SK-N-MC (cell line): ENCODE results near the gene CDH23.

ENCODE experiments used
- DNase-seq: peaks from one replicate; pipeline ENCODE4 v3.0.0-alpha.2; 2011; ENCODE audit warnings: low read depth, low spot score
- H3K27ac ChIP-seq: fragments of 200-600 bp; sonication (generic); 2 replicates; pipeline ENCODE4 v1.5.1; 2016; ENCODE audit warnings: mixed run types
- H3K36me3 ChIP-seq: fragments of 200-600 bp; sonication (generic); 2 replicates; pipeline ENCODE4 v1.6.1; 2017; ENCODE audit warnings: antibody characterized with exemption, low read length, mixed read lengths; ENCODE audit not compliant: insufficient read depth
- H3K4me3 ChIP-seq: fragments of 200-600 bp; sonication (generic); 2 replicates; pipeline ENCODE4 v1.5.1; 2016
- H3K9ac ChIP-seq: fragments of 200-600 bp; sonication (generic); 2 replicates; pipeline ENCODE4 v1.8.0; 2017; ENCODE audit warnings: mixed run types, mixed read lengths; ENCODE audit not compliant: insufficient read length
- H3K9me3 ChIP-seq: fragments of 200-600 bp; sonication (generic); 2 replicates; pipeline ENCODE4 v1.6.1; 2017; ENCODE audit warnings: low read depth, mild to moderate bottlenecking, antibody characterized with exemption, low read length, moderate library complexity, mixed read lengths
- EZH2 ChIP-seq: fragments of 200-600 bp; sonication (generic); IDR thresholded peaks from one replicate; pipeline ENCODE4 v1.6.1; 2017; ENCODE audit warnings: antibody characterized with exemption
- FOXP2 ChIP-seq: optimal IDR thresholded peaks from 2 replicates; pipeline ENCODE3; 2011; ENCODE audit warnings: mild to moderate bottlenecking, moderate library complexity; ENCODE audit not compliant: insufficient read depth; ENCODE audit errors: extremely low read length, control extremely low read depth
- POLR2AphosphoS5 ChIP-seq: IDR thresholded peaks from 2 replicates; pipeline ENCODE4 v1.6.1; 2012; ENCODE audit warnings: mild to moderate bottlenecking, low read depth, low read length, borderline replicate concordance

The CDH23 gene

DNA sequence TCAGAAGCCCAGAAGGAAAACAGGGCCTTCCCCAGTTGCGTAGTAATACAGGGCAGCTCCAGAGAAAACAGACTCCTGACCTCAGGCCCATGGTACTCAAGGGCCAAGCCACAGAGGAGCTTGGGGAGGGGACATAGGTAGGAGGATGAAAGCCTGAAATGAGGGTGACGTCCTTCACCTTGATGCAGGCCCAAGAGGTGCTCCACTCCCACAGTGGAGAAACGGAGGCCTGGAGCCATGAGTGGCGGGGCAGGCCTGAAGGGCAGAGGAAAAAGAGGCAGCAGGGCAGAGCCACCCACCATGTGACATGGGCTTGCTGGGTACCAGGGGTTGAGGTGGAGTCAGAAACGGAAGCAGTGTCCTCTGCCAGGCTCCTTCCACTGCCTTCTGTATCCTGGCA is 239.9 kb downstream of the CDH23 start:
- no peak for TF ChIP-seq EZH2
- TF ChIP-seq POLR2AphosphoS5: no peak
- TF ChIP-seq FOXP2: no peak
- Histone ChIP-seq H3K27ac (no peak overlapping the region), H3K36me3 (no peaks in the 10 kb centered on the region), H3K9me3 (no peaks in the 10 kb centered on the region), H3K9ac (no peak overlapping the region), H3K4me3 (no peak overlapping the region)
- DNase-seq: no peak

DNA sequence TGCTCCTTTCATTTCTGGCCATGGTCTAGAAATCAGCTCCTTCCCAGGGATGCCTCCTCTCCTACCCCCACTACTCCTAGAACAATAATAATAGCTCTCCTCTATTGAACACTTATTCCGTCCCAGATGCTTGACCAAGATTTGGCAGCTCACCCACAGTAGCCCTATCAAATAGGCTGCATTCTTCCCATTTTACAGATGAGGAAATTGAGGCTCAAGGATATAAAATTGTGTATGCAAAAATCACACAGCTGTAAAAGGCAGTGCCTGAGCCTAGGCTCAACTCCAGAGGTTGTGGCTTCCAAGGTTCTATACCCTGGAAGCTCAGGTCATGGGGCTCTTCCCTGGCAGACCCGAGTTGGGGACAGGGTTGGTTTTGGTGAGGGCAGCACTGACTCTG is 240.6 kb downstream of the CDH23 start:
- H3K9ac ChIP-seq: no peak overlapping the region
- no peaks in the 10 kb centered on the region for H3K36me3 ChIP-seq
- TF ChIP-seq POLR2AphosphoS5 (no peak), FOXP2 (no peak)
- no peak overlapping the region for H3K4me3 ChIP-seq
- DNase-seq: no peak
- H3K27ac ChIP-seq: no peak overlapping the region
- no peaks in the 10 kb centered on the region for H3K9me3 ChIP-seq

DNA sequence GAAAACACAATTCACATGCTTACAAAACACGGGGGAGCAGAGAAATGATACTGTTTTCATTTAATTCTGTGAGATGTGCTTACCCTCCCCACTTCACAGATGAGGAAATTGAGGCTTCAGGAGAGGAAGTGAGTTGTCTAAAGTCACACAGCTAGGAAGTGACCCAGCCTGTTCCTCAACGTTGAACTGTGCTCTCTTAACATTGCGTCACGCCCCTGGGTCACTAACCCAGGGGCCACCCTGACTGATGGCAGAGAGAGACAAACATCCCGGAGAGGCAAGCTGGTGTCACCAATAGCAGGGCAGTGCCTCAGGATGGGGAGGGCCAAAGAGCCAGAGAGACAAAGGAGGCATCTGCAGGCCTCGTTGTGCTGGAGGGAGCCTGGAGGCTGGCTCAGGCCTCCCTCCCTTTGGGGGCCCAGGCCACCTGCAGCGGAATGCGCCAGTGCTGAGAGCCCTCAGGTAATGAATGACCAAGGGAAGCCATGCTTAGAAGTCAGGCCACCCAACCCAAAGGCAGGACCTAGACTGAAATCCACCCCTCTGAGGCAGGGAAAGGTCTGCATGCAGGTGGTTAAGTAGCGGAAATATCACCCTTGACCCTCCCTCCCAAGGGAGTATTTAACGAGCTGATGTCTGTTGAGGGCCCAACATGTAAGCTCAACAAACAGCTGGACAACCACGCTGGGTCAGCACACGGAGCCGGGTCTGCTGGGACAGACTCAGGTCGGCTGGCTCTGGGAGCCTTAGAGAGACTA is 241.5 kb downstream of the CDH23 start:
- H3K9me3 ChIP-seq: no peaks in the 10 kb centered on the region
- no peaks in the 10 kb centered on the region for H3K36me3 ChIP-seq
- no peak overlapping the region for H3K9ac ChIP-seq
- TF ChIP-seq FOXP2 (no peak), EZH2 (no peak), POLR2AphosphoS5 (no peak)
- DNase-seq: no peak
- H3K4me3 ChIP-seq: no peak overlapping the region
- no peak overlapping the region for H3K27ac ChIP-seq

DNA sequence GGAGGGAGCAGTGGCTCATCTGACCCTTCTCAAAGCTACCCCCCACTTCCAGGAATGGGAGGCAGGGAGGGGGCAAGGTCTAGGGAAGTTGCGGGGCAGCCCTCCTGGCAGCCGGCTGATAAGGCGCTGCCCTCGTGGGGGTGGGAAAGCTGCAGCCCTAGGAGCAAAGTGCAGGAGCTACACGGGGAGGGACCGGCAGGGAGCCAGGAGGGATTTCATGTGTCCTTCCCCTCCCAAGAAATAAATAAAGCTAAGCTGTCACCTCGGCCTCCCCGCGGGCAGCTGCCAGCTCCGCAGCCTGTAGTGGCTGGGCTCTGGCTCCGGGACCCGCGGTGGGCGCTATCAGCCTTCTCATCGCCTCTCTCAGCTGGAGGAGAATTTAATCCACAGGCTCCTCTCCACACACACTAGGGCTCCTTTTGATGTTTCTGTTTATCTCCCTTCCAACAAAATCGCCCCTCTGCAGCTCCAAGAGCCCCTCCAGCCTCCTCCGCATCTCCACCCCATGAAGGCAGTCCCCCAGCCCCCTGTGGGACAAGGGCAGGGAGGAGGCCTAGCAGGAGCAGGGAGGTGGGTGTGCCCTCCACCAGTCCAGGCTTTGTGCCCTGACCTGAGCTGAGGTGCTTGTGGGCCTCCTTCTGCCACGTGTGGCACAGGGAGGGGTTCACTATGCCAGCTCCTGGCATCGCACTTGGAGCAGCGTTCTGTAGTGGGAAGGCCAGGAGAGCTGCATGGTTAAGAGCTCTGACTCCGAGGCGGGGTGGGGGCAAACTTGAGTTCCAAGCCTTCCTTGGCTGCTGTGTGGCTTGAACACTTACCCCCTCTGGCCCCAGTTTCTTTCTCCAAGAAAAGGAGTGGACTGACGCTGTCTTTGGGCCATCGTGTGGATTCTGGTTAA is 242.4 kb downstream of the CDH23 start:
- DNase-seq: no peak
- Histone ChIP-seq H3K36me3 (no peaks in the 10 kb centered on the region), H3K27ac (no peak overlapping the region), H3K9me3 (no peaks in the 10 kb centered on the region), H3K9ac (no peak overlapping the region), H3K4me3 (no peak overlapping the region)
- TF ChIP-seq EZH2: no peak
- no peak for TF ChIP-seq FOXP2
- TF ChIP-seq POLR2AphosphoS5: no peak

DNA sequence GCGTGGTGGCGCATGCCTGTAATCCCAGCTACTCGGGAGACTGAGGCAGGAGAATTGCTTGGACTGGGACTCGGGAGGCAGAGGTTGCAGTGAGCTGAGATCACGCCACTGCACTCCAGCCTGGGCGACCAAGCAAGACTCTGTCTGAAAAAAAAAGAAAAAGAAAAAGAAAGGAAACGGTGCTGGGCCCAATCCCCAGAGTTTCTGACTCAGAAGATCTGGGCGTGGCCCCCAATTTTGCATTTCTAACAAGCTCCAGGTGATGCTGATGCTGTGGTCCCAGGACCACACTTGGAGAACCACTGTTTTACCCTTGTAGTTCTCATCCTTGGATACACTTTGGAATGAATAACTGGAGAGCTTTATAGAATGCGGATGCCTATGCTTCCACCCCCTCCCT is 243.9 kb downstream of the CDH23 start:
- Histone ChIP-seq H3K9me3 (no peaks in the 10 kb centered on the region), H3K36me3 (no peaks in the 10 kb centered on the region), H3K27ac (no peak overlapping the region), H3K4me3 (no peak overlapping the region), H3K9ac (no peak overlapping the region)
- DNase-seq: no peak
- no peak for TF ChIP-seq FOXP2
- no peak for TF ChIP-seq POLR2AphosphoS5
- TF ChIP-seq EZH2: no peak

DNA sequence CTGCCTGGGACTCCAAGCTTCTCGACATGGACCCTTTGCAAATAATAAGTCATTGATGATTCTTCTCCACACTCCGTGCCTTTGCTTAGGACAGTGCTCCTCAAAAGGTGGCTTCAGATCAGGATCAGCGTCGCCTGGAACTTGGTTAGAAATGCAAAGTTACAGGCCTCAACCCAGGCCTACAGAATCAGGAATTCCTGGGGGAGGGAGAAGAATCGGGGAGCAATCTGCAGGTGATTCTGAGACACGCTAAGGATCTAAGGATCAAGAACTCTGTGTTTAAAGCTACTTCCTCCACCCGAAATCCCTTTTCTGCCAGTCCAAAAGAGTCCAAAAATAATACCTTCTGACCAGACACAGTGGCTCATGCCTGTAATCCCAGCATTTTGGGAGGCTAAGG is 244.7 kb downstream of the CDH23 start:
- H3K9me3 ChIP-seq: no peaks in the 10 kb centered on the region
- TF ChIP-seq FOXP2 (no peak), POLR2AphosphoS5 (no peak), EZH2 (no peak)
- no peak for DNase-seq
- no peak overlapping the region for H3K4me3 ChIP-seq
- no peak overlapping the region for H3K27ac ChIP-seq
- no peaks in the 10 kb centered on the region for H3K36me3 ChIP-seq
- H3K9ac ChIP-seq: no peak overlapping the region

DNA sequence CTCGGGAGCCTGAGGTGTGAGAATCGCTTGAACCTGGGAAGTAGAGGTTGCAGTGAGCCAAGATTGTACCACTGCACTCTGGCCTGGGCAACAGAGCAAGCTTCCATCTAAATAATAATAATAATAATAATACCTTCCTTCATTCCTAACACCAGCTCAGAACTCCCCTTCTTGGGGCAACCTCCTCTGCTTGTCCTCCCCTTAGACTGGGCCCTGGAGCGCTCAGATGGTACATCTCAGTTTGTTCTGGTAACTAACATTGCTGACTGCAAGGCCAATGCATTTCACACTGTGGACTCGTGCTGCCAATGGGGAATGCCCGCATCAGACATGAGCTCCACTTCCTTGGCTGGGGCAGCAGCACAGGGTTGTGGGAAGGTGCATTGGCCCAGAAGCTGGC is 245.3 kb downstream of the CDH23 start:
- Histone ChIP-seq H3K36me3 (no peaks in the 10 kb centered on the region), H3K4me3 (no peak overlapping the region), H3K27ac (no peak overlapping the region), H3K9me3 (no peaks in the 10 kb centered on the region), H3K9ac (no peak overlapping the region)
- no peak for DNase-seq
- no peak for TF ChIP-seq FOXP2
- TF ChIP-seq POLR2AphosphoS5: no peak
- TF ChIP-seq EZH2: no peak

DNA sequence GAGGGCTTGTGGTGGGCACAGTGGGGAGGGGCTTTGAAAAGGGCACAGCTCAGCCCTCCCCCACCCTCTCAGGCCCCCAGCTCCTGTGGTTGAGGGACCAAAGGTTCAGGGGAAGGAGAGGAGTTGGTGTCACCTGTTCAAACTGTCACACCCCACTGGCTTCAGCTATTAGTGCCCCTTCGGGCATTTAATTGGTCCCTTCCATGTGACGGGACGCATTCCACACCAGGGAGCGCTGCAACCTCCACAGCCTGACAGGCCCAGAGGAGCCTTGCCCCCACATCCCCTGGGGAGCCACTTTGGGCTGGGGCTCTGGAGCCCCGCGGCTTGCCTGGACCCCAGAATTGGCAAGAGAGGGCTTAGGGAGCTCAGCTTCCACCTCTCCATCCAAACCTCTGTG is 247.2 kb downstream of the CDH23 start:
- H3K36me3 ChIP-seq: no peaks in the 10 kb centered on the region
- no peak for TF ChIP-seq FOXP2
- TF ChIP-seq EZH2: no peak
- no peak for TF ChIP-seq POLR2AphosphoS5
- DNase-seq: no peak

DNA sequence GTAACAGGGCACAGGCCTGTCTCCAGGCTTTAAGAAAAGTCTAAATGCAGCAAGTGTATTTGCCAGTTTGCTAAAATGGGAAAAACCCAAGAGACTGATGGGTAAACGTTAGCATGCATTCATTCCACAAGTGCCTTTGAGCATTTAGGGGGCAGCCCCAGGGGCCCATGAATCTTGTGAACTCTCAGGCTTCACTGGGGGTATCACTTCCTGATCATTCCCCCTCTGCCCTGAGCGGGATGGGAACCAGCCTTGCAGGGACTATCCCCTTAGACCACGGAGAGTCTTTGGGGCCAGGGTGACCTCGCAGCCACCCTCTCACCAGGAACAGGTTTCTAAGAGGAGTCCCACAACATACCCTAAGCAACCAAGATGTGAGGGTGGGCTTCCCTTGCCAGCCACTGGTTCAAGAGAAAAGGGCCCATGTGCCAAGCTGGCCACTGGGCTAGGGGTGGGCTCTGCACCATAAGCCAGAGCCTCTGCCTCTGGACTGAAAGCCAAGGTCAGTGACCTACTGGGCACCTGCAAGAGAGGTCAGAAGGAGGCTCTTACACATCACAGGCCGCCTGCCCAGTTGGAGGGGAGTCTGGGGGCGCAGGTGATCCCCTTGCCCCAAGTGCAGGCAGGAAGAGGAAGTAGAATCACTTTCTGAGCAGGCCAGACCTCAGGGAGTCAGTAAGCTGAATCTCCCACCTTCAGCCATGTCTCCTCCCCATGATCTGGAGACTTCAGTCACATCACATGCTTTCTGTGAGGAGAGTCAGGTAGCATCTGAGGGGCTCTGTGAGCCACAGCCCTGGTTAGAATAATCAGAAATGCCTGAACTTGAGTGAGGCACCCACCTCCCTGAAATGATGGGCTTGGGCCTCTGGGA is 247.8 kb downstream of the CDH23 start:
- Histone ChIP-seq H3K36me3 (no peaks in the 10 kb centered on the region), H3K27ac (no peak overlapping the region), H3K9ac (no peak overlapping the region), H3K9me3 (no peaks in the 10 kb centered on the region), H3K4me3 (no peak overlapping the region)
- no peak for TF ChIP-seq EZH2
- TF ChIP-seq POLR2AphosphoS5: no peak
- no peak for TF ChIP-seq FOXP2
- no peak for DNase-seq

More for the DNA sequence above, 247.2 kb downstream of the CDH23 start:
- Histone ChIP-seq H3K9ac (no peak overlapping the region), H3K27ac (no peak overlapping the region), H3K4me3 (no peak overlapping the region), H3K9me3 (no peaks in the 10 kb centered on the region)
